ENCODE results near the gene BBC3.

Gene BBC3

DNA sequence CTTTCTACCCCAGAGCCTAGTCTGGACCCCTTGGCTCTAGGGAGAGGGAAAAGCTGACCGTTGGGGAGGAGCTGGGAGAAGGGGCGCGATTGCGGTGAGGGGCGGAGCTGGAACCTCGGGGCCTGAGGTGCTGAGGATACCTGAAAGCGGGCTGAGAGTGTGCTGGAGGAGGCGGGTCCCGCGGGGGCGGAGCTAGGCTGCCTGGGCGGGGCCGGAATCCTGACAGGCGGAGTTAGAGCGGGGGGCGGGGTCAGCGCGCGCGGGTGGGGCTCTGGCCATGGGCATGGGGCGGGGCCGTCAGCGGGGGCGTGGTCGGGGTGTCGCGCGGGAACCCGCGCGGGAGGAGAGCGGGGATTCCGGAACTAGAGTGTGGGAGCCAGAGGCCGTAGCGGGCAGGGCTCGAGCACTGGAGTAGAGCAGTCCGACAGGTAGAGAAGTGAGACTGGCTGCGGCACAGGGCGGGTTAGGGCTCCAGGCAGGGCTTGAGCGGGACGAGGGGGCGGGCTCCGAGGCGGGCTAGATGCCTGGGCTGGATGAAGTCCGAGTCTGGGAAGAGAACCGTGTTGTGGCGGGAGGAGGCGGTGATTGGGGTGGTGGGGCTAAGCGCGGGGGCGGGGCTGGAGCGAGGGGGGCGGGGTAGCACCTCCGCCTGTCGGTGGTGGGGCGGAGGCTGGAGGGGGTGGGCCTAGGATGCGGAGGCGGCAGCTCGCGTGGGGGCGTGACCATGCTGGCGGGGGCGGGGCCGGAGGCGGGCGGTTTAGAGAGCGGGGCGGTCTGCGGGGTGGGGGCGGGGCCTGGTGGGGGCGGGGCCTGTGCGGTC is 43.3 kb upstream of the BBC3 start, which contains the start of gene INAFM1:
INAFM1 (plus strand) TSS at position 815 of the 820 bp plus-strand sequence. CDS start 35 bp downstream, outside the sequence.
- in situ Hi-C loops (cut with HindIII; ENCODE audit: low pct_ligation_motif_present, low sequenced_read_pairs): no loop called here
- Histone ChIP-seq H3K27me3 (replicated peaks) (no peaks in the 10 kb centered on the region), H3K36me3 (replicated peaks) (peaks cover 13% of the 10 kb centered on the region), H3K27ac (peak within 1 kb of the TSS; percentile 92), H3K4me3 (ENCODE audit: low read depth, low read length) (peak within 1 kb of the TSS; percentile 69)
- TF ChIP-seq, protein P1, sequence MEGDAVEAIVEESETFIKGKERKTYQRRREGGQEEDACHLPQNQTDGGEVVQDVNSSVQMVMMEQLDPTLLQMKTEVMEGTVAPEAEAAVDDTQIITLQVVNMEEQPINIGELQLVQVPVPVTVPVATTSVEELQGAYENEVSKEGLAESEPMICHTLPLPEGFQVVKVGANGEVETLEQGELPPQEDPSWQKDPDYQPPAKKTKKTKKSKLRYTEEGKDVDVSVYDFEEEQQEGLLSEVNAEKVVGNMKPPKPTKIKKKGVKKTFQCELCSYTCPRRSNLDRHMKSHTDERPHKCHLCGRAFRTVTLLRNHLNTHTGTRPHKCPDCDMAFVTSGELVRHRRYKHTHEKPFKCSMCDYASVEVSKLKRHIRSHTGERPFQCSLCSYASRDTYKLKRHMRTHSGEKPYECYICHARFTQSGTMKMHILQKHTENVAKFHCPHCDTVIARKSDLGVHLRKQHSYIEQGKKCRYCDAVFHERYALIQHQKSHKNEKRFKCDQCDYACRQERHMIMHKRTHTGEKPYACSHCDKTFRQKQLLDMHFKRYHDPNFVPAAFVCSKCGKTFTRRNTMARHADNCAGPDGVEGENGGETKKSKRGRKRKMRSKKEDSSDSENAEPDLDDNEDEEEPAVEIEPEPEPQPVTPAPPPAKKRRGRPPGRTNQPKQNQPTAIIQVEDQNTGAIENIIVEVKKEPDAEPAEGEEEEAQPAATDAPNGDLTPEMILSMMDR (IDR thresholded peaks at IDR 0.05; ENCODE audit: low read depth, low read length, missing control alignments): no peak
- peak; percentile 92 for DNase-seq

- DNase-seq: peak; percentile 92
- TF ChIP-seq, protein P1 (IDR thresholded peaks at IDR 0.05; ENCODE audit: low read depth, low read length, missing control alignments): no peak
- Histone ChIP-seq H3K36me3 (replicated peaks) (peaks cover 13% of the 10 kb centered on the region), H3K27me3 (replicated peaks) (no peaks in the 10 kb centered on the region), H3K4me3 (ENCODE audit: low read depth, low read length) (peak overlapping the region; percentile 68), H3K27ac (peak overlapping the region; percentile 92)
- in situ Hi-C loops (cut with HindIII; ENCODE audit: low pct_ligation_motif_present, low sequenced_read_pairs): no loop called here
Measured at GRCh38 chr19:47273313-47274070, 42.5 kb upstream of the BBC3 start.

- in situ Hi-C loops (cut with HindIII; ENCODE audit: low pct_ligation_motif_present, low sequenced_read_pairs): no loop called here
- H3K36me3 ChIP-seq (replicated peaks): peaks cover 21% of the 10 kb centered on the region
- H3K27ac ChIP-seq: peak overlapping the region; percentile 92
- H3K27me3 ChIP-seq (replicated peaks): no peaks in the 10 kb centered on the region
- no peak for DNase-seq
- peak overlapping the region; percentile 68 for H3K4me3 ChIP-seq (ENCODE audit: low read depth, low read length)
- TF ChIP-seq, protein P1 (IDR thresholded peaks at IDR 0.05; ENCODE audit: low read depth, low read length, missing control alignments): no peak
Measured at GRCh38 chr19:47272448-47273312, 41.7 kb upstream of the BBC3 start.

GRCh38 chr19:47271949-47272348 is 41.0 kb upstream of the BBC3 start:
- no peak for DNase-seq
- H3K27ac ChIP-seq: no peak overlapping the region

GRCh38 chr19:47270408-47270807 is 39.4 kb upstream of the BBC3 start:
- no peak overlapping the region for H3K27ac ChIP-seq
- TF ChIP-seq, protein P1 (IDR thresholded peaks at IDR 0.05; ENCODE audit: low read depth, low read length, missing control alignments): no peak
- DNase-seq: no peak
- in situ Hi-C loops (cut with HindIII; ENCODE audit: low pct_ligation_motif_present, low sequenced_read_pairs): no loop called here
- peaks cover 35% of the 10 kb centered on the region for H3K36me3 ChIP-seq (replicated peaks)
- H3K4me3 ChIP-seq (ENCODE audit: low read depth, low read length): no peak overlapping the region
- no peaks in the 10 kb centered on the region for H3K27me3 ChIP-seq (replicated peaks)

More at GRCh38 chr19:47271949-47272348, 41.0 kb upstream of the BBC3 start:
- Histone ChIP-seq H3K36me3 (replicated peaks) (peaks cover 28% of the 10 kb centered on the region), H3K4me3 (ENCODE audit: low read depth, low read length) (no peak overlapping the region), H3K27me3 (replicated peaks) (no peaks in the 10 kb centered on the region)
- in situ Hi-C loops (cut with HindIII; ENCODE audit: low pct_ligation_motif_present, low sequenced_read_pairs): no loop called here
- TF ChIP-seq, protein P1 (IDR thresholded peaks at IDR 0.05; ENCODE audit: low read depth, low read length, missing control alignments): no peak

Measured in brain microvascular endothelial cell (primary cell).